Activated T-cell treated with anti-CD3 and anti-CD28 coated beads for 4 hours (primary cell): ENCODE results near the gene PPDPF.
"Not testable (repeated sequence)": the region's sequence is repeated elsewhere in the genome, so short reads cannot be mapped to it uniquely, and the experiment has no call there.

Experiments used
- DNase-seq: peaks from one replicate; pipeline ENCODE4 v3.0.0-alpha.2; 2020

PPDPF gene, protein sequence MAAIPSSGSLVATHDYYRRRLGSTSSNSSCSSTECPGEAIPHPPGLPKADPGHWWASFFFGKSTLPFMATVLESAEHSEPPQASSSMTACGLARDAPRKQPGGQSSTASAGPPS

DNA sequence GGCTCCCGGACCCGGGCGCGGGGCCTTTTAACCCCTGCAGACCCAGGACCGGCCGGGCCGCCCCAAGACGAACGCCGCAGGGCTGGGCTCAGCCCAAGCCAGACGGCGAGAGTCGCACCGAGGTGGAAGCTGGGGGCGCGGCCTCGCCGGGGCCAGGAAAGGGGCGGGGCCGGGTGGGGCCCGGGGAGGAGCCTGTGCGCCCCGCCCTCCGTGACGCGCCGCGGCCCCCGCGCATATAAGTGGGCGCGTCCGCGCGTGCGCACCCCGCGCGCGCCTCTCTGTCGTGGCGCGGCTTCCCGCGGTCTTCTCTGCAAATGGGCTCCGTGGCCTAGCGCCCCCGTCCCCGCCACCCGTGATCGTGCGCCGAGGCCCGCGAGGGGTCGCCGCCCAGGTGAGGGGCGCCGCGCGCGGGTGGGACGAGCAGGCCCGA is at the start of gene PPDPF:
Gene PPDPF (plus strand): TSS at position 262 of the 430 bp plus-strand sequence. CDS start 544 bp downstream, outside the sequence.
- peak; percentile 80 for DNase-seq

DNA sequence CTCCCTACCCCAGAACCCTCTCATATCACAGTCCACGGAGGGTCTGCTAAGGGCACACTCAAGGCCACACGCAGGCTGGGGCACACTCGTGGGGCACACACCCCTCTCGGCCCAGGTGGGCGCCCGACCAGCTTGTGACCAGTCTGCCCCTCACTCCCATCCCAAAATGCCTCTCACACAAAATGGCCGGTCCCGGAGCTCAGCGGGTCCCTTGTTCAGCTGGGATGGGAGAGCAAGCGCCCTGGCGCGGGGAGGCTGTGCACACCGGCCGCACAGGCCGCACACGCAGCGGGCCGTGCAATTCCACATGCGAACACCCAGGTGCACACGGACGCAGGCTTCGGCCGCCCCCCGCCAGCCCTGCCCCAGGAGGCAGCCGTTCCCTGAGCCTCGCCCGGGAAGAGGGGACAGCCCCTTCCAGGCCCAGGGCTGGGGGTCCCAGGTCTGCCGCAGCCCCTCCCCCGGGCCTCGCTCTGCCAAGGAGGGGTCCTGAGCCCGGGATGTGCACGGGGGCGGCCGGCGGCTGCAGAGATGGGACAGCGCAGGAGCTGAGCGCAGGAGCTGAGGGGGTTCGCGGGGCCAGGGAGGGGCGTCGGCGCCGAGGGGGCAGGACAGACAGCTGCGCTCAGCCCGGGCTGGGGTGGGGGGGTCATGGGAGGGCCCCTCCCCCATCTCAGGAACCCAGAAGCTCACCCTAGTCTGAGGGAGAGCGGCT is 49.4 kb upstream of the PPDPF start:
- DNase-seq, result no peak

DNA sequence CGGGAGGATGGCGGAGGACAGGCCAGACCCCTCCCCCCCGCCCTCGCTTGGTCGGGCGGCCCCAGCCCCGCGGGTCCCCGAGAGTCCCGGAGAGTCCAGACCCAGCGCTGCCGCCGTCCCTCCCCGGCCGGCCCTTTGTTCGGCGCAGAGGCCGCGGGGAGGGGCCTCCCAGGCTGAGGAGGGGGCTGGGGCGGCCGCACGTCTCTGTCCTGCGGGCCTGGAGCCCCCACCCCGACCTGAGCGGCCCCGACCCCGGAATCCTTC is 48.9 kb upstream of the PPDPF start:
- DNase-seq, result no peak

DNA sequence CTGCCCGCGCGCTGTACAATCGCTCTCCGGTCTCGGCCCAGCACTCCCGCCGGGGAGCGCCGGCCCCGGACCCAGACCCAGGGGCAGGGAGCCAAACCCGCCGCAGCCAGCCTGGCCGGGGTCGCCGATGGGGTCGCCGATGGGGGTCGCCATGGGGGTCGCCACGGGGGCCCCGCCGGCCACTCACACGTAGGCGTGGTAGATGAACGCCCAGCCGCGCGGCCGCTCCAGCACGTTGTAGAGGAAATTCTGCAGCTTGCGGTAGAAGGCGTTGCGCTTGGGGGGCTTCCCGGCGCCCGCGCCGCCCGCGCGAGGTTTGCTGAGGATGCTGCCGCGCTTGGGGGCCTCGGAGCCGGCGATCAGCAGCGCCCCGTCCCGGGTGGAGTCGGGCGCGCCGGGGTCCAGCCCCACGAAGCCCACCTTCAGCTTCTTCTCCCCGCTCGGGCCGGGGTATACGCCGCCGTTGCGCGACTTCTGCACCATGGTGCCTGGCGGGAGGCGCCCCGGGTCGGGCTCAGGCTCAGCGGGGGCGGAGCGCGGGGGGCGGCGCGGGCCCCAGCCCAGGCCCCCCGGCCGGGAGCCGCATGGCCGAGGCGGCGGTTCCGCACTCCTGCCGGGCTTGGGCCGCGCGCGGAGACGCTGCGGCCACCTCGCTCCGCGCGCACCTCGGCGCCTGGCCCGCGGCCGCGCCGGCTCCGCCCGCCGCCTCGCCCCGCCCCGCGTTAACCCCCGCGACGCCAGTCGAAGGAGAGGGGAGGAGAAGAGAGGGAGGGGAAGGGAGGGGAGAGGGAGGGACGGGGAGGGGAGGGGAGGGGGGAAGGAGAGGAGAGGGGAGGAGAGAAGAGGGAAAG is 48.4 kb upstream of the PPDPF start, which contains the start of gene KCNQ2:
Gene KCNQ2 (minus strand): TSS at position 675 of the 851 bp plus-strand sequence. CDS start 192 bp downstream, at position 483.
- no peak for DNase-seq

DNA sequence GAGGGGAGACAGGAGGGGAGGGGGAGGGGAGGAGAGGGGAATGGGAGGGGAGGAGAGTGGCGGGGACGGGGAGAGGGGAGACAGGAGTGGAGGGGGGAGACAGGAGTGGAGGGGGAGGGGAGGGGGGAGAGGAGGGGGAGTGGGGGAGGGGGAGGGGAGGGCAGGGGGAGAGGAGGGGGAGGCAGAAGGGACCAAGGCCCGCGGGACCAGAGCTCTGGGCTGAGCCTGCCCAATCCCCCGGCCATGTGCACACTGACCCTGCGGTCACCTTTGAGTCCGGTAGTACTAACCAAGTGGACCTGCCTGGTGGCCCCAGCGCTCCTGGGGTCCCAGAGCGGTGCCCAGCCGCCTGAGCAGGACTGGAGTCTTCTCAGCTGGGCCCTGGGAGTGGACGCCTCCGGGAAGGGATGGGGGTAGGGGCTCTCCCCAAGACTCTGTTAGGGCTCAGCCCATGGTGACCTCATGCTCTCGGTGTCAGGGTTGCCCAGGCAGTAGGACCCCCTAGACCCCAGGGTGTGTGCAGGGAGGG is 47.6 kb upstream of the PPDPF start:
- DNase-seq, result no peak

DNA sequence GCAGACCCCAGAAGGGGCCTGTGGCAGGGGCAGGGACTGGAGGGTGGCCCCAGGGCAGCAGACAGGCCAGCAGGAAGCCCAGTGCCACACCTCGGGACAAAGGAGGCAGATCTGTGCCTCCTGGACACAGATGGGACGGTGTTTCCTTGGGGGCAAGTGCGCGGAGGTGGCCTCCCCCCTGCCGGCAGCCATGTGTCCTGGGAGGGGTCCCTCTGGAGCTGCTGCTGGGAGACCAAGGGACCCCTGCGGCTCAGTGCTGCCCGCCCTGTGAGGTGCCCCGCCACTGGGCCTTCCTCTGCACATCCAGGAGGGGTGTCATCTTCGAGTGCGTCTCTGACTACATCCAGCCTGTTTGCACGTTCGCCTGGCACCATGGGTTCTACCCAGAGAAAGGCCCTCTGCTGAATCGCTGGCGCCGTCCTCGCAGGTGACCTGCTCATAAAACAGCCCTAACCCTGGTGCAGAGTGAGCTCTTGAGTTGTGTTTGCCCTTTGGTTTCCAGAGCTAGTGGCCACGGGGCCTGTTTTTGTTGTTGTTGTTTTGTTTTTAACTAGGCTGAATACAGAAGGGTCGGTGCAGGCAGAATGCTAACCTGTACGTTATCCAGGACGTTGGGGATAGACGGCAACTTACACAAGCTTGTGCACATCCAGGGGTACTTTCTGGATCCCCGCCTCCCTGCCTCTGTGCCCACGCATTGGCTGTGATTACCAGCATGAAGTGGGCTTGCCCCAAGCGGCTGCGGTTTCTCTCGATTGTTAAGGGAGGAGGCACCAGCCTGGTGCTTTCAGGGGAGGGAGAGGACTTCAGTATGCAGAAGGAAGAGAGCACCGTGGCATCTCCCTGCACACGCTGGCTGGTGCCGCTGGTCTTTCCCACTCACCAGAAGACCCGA is 46.8 kb upstream of the PPDPF start:
- DNase-seq, result no peak

DNA sequence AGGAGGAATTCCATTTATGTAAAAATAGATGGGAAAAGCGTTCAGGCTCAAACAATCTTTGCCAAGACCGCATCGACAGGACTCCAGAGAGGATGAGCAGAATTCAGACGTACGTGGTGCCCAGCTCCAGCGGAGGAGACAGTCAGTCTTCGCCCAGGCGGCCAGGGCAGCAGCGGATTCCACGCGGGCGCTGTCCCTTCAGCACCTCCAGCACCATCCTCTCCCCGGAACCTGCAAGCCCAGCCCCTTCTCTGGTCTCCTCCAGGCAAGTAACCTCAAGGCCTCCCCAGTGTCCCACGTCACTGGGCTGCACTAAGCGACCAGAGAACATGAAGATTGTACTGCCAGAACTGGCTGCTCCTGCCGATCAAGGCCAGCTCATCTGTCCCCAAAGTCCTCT is 45.4 kb upstream of the PPDPF start:
- DNase-seq, result no peak

DNA sequence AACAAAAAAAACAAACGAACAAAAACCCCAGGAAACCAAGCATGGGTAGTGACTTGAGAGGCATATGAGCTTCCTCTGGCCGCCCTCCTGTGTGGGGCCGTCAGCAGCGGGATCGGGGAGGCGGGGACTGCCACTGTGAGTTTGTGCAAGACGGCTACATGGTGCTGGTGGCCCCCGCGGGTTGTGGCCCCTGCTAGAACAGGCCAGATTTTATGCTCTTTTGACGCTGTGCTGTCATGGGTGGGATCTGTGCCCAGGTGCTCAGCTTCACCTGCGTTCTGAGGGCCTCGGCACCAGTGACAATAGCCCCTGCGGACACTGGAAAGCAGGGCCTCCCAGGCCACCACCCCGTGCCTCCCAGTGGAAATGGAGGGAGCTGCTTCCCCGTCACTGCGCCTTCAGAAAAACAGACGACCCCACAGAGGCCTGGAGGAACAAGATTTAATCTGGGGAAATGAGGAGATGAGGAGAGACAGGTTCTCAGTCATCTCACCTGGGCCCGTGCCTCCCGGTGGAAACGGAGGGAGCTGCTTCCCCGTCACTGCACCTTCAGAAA is 43.4 kb upstream of the PPDPF start:
- DNase-seq, result no peak

DNA sequence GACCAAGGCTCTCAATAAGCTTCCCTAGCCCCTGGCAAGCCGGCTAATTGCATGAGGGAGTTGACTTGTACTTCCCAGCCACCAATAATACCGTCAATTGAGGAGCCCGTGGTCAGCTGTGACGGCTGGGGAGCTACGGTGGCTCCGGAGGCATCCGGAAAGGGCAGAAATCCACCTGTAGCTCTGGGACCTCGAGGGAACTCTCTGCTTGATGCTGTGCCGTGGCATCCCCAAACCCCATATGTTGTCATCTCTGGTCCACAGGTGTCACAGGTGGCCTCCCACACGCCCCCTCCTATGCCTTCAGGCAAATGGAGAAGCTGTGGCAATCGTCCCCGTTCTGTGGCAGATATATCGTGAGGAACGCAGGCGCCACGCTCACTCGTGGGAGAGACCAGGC is 42.6 kb upstream of the PPDPF start:
- no peak for DNase-seq

DNA sequence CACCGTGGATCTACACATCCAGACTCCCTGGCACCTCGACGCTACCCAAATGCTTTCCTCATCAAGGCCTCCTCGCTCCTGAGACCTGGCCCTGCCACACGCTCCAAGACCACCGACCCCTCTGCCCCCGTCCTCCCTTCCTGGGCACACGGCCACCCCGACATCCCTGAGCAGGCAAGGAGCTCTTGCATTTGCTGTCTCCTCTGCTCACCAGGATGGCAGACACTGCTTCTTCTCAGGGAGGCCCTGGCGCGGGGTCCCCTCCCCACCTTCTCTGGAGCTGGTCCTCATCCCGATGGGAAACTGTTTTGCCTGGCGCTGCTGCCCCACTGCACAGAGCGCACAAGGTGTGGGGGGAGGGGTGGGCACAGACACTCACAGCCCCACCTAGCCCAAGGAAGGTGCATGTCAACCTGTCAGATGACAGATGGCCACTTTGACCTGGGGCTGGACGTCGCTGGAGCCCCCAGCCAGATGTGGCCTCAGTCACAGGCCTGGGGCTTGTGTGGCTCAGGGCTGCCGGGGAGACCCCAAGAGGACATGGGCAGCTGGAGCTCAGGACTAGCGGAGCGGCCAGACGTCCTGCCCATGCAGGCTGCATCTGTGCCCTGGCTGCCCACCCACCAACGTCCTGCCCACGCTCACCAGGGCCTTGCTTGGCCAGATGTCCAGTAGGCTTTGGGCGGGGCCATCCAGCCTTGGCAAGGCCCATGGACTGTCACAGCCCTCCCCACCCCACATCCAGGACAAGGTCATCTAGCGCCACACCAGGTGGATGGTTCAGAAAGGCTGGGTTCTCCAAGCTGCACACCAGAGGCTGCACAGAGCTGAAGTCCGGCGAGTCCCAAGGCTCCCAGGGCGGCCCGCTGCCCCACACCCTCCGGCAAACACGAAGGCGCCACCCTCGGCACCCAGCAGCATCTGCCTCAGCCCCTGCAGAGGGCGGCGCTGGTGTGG is 41.9 kb upstream of the PPDPF start:
- DNase-seq, result no peak

DNA sequence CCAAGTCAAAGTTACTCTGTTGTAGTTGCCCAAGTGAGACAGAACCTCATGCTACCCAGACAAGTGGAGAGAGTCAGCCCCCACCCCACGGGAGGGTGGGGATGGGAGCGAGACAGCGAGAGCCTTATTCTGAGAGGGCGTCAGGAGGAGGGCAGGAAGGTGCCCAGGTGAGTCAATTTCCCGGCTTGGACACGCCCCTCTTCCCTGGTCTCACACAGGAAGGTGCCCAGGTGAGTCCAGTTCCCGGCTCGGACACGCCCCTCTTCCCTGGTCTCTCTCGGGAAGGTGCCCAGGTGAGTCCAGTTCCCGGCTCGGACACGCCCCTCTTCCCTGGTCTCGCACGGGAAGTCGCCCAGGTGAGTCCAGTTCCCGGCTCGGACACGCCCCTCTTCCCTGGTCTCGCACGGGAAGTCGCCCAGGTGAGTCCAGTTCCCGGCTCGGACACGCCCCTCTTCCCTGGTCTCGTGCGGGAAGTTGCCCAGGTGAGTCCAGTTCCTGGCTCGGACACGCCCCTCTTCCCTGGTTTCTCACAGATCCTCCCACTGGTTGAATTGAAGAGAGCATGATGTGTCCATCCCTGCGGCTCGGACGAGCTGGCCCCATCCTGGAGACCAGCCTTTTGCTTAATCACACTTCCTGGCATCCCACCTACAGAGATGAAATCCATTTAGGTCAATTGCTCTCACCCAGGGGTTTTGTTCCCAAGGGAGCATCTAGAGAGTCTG is 40.7 kb upstream of the PPDPF start:
- not testable (repeated sequence) for DNase-seq

DNA sequence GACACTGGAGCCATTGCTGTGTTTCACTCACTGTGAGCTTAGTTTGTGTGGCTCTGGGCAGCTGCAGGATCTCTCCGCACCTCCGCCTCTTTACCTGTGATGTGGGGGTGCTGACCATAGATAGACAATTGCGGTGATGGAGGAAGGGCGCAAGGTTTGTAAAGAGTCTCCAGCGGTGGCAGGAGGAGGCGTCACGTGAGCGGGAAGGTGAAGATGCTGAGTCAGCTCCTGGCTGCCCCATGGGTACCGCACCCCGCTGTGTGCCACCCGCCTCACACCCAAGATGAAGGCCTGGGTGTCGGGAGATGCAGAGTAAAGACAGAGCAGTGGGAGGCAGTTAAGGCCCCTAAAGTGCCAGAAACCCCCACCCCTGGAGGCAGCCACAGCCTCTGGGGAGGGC is 39.1 kb upstream of the PPDPF start:
- no peak for DNase-seq

DNA sequence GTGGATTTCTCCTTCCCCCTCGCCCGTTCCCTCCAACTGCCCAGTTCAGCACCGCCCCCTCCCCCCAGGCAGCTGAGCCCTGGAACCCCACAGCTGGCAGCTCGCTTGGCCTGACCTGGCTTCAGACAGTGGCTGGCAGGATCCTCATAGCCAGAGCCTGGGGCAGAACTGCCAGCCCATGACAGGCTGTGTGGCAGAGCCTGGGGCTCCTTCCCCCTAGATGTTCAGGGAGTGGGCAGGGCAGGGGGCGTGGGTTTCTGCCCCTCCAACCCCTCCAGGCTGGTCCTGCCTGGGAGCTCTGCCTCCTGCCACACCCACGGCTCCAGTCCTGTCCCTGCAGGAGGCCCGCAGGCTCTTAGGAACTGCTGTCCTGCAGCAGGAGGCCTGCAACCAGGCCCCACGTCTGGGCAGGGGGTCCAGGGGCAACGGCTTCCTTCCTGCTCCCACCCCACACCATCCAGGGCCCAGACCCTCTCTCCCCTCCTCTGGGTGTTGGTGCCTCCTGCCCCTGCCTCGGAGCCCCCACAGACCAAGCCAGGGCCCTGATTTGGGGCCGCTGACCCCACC is 38.5 kb upstream of the PPDPF start:
- DNase-seq, result no peak

DNA sequence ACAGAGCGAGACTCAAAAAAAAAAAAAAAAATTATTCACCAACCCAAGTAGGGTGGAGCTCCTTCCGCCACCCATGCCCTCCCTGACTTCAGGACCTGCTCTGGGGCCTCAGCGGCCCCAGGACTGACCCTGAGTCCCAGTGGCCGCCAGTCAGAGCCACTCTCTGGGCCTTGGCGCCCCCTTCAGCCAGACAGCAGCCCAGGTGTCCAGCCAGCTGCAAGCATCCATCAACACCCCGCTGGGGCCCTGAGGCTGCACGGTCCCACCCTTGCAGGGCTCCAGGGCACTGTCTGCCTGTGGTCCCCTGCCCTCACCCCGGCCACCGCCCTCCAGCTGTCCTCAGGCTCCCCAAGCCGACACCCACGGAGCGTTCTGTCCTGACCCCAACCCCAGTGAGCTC is 36.7 kb upstream of the PPDPF start:
- no peak for DNase-seq

DNA sequence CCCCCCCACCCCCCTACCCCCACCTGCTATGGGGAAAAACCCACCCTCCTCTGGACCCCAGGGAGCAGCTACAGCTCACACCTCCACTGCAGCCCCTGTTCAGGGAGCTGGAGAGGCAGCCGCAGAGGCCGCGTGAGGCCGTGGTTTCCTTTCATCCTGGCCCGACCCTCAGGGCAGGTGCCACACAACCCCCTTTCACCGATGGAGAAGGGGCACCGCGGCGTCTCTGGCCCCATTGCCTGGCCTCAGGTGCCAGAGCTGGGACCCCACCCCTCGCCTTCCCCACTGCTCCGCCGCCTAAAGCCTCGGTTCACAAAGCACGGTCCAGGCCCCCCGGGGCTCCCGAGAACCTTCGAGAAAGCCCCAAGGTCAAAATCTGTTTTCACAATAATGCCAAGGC is 36.3 kb upstream of the PPDPF start:
- no peak for DNase-seq

DNA sequence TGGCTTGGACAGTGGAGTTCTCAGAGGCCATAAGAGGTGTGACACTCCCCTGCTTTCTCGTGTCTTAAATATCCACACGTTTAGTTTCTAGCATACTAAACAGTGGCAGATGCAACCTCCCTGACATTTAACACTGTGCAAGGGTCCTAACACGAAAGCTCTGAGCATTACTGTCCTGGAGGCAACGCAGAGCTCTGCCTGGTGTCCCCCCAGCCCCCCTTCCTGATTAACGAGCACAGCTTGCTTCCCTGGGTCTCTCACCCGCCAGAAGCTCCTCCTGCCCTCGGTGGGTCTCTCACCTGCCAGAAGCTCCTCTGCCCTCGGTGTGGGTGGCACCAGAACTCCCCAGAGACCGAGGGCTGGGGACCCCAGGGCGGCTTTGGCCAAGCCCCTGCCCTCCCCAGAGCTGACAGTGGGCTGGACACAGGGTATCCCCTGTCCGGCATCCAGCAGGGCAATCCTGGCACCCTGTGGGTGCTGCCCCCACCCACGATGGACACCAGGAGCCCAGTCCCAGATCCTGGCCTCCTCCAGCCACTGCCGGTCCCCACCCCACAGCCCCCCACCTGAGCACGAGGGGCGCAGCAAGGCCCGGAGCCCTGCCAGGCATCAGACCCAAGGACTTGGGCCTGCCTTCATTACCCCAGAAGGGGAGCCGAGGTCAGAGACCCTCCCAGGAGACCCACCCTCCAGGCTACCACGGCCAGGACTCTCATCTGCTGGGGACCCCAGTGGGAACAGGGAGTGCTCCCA is 35.7 kb upstream of the PPDPF start:
- DNase-seq, result no peak

DNA sequence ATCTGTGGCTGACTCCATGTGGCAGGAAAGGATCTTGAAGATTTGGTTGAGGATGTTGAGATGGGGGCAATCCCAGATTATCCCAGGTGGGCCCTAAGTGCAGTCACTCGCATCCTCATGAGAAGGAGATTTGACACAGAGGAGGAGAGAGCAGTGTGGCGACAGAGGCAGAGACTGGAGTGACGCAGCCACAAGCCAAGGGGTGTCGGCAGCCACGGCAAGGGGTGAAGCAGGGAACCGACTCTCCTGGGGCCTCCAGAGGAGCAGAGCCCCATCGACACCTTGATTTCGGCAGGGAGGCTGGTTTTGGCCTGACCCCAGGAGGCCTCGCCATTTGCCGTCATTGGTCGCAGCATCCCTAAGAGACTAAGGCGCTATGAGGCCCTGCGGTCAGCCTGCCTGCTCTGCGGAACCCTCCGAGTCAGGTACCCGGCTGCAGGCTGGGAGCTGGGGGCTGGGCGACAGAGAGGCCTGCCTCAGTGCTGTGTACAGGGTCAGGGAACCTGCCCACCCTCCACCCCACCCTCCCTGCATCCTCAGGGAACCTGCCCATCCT is 34.2 kb upstream of the PPDPF start:
- DNase-seq, result no peak

DNA sequence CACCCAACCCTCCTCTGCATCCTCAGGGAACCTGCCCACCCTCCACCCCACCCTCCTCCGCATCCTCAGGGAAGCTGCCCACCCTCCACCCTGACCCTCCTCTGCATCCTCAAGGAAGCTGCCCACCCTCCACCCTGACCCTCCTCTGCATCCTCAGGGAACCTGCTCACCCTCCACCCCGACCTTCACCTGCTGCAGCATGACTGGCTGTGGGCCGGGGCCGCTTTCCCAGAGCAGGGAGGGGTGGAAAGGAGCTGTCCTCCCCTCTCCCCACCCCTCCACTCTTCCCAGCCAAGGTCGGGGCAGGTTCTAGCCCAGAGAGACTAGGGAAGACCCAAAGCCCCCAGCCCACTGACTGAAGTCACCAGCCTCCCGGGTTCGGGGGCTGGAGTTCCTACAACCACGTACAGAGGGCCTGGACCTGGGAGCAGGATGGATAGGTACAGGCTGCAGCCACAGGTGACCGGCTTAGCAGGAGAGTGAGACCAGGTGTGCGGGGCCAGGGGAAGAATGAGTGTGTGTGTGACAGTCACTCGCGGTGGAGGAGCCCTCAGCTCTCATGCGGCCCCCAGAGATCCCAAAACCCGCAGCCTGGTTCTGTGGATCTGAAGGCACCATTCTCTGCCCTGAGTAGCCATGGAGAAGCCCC is 33.3 kb upstream of the PPDPF start:
- DNase-seq, result no peak
